GM19468 (cell line): ENCODE data around the gene PGP.
"Not testable (repeated sequence)": the region's sequence is repeated elsewhere in the genome, so short reads cannot be mapped to it uniquely, and the experiment has no call there.

Experiments
- ATAC-seq: cut with Tn5 transposase; IDR thresholded peaks from one replicate; pipeline ENCODE4 v1.9.1; 2021; ENCODE audit warnings: mild to moderate bottlenecking, moderate library complexity, moderate number of reproducible peaks; ENCODE audit not compliant: unreplicated experiment; ENCODE audit errors: extremely low read depth

PGP gene

DNA sequence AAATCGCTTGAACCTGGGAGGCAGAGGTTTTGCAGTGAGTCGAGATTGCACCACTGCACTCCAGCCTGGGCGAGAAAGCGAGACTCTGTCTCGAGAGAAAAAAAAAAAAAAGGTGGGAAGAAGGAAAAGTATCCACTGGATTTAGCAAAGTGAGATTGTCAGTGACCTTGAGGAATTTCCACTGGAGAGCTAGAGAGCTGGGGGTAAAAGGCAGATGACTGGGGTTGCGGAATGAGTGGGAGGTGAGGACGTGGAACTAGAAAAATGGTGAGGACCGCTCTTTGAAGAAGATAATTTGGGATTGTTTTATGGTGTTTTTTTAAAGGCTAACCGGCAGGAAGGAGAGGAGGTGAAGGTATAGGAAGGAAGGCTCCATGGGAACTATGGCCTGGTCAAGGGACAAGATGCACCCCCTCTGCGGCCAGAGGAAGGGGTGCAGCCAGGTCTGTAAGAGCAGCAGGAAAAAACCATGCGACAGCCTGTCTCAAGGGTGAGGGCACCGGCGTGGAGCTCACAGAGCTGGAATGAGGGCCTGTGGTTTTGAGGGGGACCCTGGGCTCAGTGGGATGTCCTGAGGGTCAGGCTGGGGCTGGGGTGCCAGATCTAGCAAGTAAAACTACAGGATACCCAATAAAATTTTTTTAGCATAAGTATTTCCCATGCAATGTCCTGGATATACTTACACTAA, 10.1 kb downstream of the PGP start:
- no peak for ATAC-seq

DNA sequence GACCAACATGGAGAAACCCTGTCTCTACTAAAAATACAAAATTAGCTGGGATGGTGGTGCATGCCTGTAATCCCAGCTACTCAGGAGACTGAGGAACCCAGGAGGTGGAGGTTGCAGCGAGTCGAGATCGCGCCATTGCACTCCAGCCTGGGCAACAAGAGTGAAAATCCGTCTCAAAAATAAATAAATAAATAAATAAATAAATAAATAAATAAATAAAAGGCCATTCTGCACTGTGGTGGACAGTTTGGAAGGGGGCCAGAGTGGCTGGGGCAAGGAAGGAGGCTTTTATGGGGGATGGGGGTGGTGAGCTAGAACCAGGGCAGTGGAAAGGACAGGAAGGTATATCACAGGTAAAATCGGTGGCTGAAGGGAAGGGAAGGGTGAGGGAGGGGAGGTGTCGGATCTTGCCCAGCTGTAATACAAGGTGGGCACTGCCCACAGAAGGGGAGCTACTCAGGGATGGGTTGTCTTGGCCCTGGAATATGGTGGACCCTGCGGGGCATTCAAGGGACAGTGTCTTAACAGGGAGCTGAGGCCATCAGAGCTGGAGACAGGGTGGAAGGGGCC, 11.4 kb downstream of the PGP start:
- ATAC-seq: not testable (repeated sequence)

DNA sequence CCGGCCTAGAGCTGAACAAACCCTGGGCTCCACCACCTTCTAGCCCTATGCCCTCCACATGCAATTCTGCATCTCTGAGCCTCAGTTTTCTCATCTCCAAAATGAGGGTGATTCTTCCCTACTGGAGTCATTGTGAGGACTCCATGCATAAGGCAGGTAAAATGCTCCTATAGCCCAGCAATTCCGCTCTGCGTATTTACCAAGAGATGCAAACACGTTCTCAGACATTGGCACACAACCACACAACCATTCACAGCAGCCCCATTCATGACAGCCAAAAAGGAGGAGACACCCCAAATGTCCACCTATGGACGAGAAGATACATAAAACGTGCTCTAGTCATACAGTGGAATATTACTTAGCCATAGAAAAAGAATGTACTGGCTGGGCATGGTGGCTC, 14.3 kb downstream of the PGP start:
- no peak for ATAC-seq

DNA sequence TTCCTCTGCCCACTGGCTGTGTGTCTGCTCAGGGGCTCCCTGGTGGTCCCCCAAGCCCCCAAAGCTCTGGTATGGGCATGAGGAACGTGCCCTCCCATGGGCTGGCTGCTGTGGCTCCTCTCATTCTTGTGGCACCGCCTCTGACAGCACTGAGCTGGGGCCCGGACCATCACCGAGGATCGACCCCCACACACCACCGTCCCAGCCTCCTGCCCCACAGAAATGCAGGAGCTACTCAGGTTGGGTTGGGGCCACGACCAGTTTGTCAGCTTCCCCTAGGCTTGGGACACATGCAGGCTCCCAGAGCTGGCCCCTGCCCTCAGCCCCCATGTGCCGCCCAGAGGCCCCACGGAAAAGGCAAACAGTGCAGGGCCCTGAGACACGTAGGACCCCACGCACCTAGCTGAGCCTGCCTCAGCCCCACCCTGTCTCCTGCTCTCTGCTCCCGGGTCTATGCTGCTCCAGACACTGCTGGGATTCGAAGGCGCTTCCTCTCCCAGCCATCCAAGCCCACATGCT, 15.0 kb downstream of the PGP start:
- ATAC-seq: no peak

DNA sequence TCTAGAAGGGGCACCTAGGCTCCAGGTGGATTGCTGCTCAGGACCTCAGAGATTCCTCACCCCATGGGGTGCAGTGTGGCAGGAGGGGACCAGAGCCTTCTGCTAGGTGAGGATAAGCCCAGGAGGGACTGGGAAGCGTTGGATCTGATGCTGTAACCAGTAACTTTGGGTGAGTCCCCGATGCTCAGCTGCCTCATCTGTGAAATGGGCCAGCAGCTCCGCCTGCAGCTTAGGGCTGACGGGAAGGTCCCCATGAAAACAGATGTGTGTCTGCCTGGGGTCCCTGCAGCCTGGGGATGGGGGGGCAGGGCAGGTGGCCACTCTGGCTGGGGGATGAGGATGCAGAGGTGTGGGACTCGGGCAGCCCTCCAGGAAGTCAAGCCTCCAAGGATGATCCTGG, 15.5 kb downstream of the PGP start:
- no peak for ATAC-seq

DNA sequence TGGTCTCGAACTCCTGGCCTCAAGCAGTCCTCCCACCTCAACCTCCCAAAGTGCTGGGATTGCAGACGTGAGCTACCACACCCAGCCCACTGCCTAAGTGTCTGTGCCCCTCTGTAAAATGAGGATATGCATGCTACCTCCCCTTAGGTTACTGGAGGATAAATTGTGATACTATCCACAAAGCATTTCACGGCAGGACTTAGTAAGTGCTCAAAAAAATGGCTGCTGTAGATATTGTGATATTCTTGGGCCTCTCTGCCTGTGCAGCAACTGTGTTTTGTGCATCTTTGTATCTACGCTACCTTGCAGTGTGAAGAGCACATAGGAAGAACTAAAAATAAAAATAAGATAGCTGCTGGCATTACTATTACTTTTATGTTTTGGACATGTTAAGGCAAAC, 16.4 kb downstream of the PGP start:
- no peak for ATAC-seq

DNA sequence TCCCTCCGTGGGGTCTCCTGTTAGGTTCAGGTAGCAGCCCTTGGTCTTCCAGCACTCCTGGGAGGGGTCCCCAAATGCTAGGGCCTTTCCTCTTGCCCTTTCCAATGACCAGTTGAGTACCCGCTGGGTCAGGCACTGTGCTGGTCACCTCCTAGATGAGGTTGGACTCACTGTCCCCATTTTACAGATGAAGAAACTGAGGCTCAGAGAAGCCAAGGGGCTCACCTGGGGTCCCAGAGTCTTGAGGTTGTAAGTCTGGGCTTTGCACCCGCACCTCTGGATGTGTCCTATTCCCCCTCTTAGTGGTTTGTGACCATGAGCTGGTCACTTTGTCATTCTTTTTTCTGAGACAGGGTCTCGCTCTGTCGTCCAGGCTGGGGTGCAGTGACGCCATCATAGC, 16.9 kb downstream of the PGP start:
- ATAC-seq: no peak

DNA sequence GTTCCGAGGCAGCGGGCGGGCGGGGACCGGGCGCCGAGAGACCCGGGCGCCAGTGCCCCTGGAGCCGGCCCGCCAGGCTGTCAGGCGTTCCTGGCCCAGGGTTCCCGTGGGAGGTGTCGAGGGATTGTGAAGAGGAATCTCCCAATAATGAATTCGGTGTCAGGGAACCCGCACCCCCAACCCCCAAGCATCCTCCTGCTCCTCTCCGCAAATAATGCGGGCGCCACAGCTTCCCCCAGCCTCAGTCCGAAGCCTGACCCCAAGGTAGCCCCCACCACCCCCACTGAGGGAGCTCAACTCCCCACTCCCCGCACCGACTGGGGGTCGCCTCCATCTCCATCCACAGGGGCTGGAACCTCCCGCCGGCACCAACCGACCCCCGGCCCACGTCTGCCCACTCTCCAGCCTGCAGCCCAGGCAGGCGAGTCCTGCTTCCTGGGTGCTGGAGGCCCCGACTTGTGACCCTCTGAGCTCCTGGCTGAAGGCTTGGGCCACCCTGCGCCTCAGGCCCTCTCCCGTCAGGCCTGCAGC, 17.6 kb downstream of the PGP start:
- no peak for ATAC-seq

DNA sequence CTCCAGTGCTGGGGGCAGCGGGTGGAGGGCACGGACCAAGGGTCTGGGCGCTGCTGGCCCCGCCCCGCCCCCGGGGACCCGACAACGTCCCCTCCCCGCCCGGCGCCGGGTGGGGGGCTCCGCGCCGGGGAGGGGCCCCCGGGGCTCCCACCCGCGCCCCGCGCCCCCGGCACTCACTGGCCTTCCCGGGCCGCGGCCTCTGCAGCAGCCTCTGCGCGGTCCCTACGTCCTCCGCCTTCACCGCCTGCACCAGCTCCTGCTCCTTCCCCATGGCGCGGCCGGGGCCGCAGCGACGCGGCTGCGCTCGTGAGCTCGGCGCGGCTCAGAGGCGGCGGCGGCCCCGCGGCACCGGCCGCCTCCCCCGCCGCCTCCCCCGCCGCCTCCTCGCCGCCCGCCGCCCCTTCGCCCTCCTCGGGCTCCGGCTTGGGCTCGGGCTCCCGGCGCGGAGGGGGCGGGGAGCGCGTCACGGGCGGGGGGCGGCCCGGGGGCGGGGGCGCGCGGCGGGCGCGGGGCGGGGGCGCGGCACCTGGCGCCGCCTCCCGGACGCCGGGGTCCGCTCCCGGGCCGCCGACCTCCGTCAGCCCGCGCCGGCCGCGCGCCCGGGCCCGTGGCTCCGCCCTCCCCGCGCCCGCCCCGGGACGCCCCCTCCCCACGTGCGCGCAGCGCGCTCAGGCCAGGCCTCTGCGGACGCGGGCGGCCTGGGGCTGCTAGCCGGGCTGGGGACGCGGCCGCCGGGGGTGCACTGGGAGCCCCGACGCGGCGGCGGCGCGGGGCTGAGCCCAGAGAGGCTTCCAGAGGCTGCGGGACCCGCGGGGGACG, 18.3 kb downstream of the PGP start, which contains the start of gene CASKIN1:
CASKIN1 (minus strand) TSS at position 444 of the 819 bp plus-strand sequence; CDS start at position 271, 173 bp downstream.
- ATAC-seq: no peak

DNA sequence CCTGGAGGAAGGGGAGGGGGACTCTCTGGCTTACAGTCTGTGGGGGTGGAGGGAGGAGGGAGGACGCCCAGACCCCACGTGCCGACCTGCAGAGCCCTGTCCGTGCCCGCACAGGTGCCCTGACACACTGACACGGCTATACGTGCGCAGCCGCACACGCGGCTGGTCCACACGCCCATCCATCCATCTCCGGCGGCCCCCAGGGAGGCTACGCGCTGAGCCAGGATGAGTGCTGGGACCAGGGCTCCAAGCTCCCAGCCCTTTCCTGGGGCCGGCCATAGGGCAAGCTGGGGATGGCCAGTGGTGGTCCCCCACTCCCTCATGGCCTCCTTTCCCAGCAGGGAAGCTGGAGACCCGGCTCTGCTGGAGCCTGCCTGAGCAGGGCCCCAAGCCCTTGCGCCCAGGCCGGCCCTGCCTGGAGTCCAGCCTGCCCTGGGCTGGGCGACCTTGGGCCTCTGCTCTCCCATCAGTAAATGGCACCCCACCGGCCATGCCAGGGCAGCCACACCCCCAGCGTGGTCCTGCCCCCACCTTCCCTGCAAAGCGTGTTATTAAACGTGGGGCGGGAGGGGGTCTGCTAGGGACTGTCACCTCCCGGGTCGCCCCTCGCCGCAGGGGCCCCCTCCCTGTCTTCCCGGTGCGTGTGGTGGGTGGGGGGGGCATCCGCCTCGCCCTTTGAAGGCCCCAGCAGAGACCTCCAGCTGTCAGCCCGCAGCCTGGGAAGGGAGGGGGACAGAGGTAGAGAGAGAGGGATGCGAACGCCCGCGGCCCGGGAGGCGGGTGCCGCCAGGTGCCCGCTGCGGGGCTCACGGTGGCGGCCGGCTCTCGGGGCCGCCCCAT, 19.1 kb downstream of the PGP start:
- ATAC-seq: no peak

DNA sequence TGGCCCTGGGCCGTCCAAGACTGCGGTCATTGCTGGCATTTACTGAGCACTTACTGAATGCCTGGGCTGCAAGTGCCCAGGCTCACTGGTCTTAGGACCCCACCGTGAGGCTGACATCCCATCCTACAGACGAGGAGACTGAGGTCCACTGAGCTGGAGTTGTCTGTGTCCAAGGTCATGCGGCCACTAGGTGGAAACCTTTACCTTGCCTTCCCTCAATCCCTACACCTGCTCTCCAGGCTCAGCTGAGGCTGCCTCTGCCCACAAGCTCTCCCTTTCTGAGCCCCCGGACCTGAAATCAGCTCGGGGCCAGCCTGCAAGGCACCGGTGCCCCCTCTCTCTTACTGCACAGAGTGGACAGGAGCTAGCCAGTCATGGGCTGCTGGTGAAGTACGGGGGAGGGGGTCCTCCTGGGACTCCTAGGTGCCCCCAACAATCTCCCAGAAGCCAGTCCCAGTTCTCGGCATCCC, 19.8 kb downstream of the PGP start:
- ATAC-seq: no peak

DNA sequence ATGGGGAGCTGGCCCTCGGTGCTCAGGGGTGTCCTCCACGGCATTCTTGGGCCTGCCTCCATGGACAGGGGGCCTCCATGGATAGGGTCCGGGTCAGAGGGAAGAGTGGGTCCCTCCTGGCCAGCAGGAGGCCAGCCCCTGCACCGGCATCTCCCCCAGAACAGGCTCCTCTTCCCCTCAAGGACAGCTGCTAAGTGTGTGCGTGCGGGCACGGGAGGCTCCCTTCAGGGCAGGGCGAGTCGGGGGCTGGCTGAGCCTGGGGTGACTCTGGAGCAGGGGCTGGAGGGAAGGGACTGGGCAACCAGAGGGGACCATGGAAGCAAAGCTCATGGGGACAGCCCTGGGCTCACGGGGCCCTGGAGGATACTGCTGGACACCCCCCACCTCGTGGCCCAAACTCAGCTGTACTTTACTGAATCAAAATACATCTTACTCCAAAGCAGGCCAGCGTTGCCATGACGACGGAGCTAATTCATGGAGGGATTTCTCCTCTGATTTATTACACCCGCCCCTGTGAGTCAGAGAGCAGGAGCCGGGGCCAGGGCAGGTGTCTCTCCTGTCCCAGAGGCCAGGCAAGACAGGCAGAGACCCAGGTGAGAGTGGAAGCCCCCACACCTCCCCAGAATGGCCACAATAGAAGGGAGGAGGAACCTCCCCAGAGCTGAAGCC, 20.3 kb downstream of the PGP start:
- ATAC-seq: no peak

DNA sequence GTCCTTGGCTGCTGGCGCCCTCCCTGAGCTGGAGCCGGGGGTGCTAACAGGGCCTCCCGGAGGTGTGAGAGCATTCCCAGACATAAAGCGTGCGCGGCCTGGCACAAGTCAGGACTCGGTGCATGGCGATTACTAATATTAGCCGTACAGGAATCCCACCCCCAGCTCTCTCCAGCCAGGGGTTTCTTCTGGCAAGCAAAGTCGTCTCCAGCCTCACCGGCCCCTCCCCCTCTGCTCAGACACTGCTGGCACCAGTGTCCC, 23.3 kb downstream of the PGP start:
- no peak for ATAC-seq

DNA sequence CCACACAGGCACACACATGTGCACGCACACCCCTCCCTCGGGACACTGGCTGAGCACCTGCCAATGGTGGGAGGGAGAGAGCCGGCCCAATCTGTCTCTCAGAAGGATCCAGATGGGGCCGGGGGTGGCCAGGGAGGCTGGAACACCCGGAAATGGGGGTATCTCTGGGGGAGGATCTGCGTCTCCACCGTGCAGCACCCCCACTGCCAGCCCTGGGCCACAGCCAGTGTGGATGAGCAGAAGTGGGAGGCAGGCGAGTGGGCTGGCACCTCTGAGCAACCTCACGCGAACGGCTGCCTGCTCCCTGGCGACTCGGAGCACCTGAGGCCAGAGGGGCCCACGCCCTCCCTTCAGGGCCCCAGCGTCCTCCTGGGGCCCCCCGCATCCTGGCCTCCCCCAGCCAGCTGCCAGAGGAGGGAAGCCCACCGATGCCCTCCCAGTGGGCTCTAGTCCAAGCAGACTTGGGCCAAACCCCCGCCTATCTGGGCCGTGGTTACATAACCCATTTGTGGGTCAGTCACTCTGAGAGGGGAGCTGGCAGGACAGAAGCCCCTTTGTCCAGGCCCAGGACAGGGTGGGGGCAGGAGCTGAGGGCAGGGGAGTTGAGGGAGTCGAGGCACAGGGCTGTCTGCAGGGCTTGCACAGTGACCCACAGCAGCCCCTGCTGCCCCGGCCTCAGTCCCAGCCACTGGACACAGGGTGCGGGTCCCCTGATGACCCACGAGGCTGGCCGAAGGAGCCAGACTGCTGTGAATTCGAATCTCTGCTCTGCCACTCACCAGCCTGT, 23.8 kb downstream of the PGP start:
- ATAC-seq: no peak

DNA sequence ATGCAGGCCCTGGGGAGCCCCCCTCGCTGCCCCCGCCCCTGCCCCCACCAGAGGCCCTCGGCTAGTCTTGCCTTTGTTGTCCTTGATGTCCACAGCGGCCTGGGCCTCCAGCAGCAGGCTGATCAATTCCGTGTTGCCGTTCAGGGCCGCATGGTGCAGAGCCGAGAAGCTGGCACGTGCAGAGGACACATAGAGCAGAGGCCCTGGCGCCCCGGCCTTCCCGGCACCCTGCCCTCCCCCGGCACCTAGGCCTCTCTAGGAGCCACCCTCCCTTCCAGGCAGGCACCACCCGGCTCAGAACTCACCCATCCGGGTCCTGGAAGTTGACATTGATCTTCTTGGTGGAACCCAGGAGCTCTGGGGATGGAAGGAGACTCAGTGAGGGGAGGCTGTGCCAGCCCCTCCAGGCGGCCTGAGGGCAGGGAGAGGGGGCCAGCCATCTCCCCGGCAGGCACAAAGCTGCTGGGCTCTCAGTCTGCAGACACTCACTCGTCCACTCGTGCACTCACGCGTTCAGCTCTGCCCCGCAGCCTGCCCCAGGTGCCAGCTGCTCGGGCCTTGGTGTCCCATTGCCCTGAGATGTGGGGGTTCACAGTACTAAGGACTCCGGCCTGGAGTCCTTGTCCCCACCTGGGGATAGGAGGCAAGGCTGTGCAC, 24.5 kb downstream of the PGP start:
- no peak for ATAC-seq

DNA sequence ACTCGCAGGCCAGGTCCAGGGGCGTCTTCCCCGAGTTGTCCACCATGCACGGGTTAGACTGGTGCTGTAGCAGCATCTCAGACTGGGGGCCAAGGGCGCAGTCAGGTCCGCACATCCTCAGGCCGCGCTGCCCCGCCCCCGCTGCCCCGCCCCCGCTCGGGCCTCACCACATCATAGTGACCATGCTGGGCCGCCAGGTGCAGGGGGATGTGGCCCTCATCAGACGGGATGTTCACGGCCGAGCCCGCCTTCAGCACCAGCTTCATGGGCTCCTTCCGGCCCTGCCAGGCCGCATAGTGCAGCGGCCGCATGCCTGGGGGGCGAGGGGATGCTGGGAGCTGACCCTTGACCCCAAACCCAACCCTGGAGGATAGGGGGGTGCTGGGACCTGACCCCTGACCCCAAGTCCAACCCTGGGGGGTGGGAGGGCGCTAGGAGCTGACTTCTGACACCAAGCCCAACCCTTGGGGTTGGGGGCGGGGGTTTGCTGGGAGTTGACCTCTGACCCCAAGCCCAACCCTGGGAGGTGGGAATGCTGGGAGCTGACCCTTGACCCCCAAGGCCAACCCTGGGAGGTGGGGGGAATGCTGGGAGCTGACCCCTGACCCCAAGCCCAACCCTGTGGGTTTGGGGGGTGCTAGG, 25.3 kb downstream of the PGP start:
- no peak for ATAC-seq

DNA sequence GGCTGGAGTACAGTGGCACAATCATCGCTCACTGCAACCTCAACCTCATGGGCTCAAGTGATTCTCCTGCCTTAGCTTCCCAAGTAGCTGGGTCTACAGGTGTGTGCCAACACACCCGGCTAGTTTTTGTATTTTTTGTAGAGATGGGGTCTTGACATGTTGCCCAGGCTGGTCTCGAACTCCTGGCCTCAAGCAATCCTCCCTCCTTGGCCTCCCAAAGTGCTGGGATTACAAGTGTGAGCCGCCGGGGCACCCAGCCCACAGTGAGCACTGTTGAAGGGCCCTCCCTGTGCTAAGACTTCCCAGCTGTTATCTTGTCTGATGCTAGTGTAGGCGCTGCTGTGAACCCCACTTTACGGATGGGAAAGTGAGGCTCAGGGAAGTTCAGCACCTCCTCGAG, 26.2 kb downstream of the PGP start:
- no peak for ATAC-seq

DNA sequence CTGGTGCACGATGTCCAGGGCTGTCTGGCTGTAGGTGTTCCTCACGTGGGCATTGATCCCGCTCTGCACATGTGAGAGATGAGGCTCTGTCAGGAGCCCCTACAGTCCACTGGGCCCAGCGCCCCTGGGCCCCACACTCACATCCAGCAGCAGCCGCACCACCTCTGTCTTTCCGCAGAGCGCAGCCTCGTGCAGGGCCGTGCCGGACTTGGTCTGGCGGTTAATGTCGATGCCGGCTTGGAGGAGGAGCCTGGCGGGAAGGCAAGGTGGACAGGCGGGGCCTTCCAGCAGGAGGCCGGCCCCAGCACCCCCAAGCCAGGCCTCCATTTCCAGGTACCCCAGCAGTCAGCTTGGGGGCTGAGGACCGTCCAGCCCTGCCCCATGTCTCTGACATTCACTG, 27.4 kb downstream of the PGP start:
- no peak for ATAC-seq
